IgD-negative memory B cell (primary cell): ENCODE results near the gene LEPROT. TPM values are rescaled to one million over a fixed set of nuclear protein-coding genes. Genes with fewer than 3 reads are reported as not detected.

Experiments used
- H3K27ac Mint-ChIP-seq, 3 donors: one replicate each; pipeline ENCODE4 v1.8.0; 2020 to 2022; ENCODE audit warnings: mild to moderate bottlenecking in 3 of 3, mixed read lengths in 3 of 3, moderate library complexity in 1 of 3
- H3K27me3 Mint-ChIP-seq: one replicate; pipeline ENCODE4 v1.8.0; 2021; ENCODE audit warnings: mixed read lengths
- H3K36me3 Mint-ChIP-seq: one replicate; pipeline ENCODE4 v1.8.0; 2020; ENCODE audit warnings: mild to moderate bottlenecking, mixed read lengths
- H3K4me1 Mint-ChIP-seq, 3 donors: one replicate each; pipeline ENCODE4 v1.8.0; 2020 to 2022; ENCODE audit warnings: mixed read lengths in 3 of 3, mild to moderate bottlenecking in 1 of 3
- H3K4me3 Mint-ChIP-seq, 4 donors: one replicate each; pipeline ENCODE4 v1.8.0; 2020 to 2022; ENCODE audit warnings: mild to moderate bottlenecking in 4 of 4, mixed read lengths in 4 of 4, moderate library complexity in 3 of 4
- H3K9me3 Mint-ChIP-seq, 3 donors: one replicate each; pipeline ENCODE4 v1.8.0; 2020 to 2021; ENCODE audit warnings: mixed read lengths in 3 of 3, mild to moderate bottlenecking in 1 of 3
- polyA plus RNA-seq: library from polyadenylated mRNA; unstranded; fragments of 300-500 nt; fragmentation: Illumina TruSeq; gene quantifications from one replicate; pipeline ENCODE4 v1.2.3, GENCODE V29; 2021

Gene LEPROT
- polyA plus RNA-seq, 1 donor from 2014 or later = 6.9 TPM

GRCh38 chr1:65422241-65423203 is 2.1 kb downstream of the LEPROT start:
- Mint-ChIP-seq H3K27ac (no peak overlapping the region), H3K27me3 (peaks cover under 1% of the 10 kb centered on the region), H3K9me3 (no peaks in the 10 kb centered on the region), H3K4me3 (no peak overlapping the region), H3K36me3 (peaks cover 3% of the 10 kb centered on the region), H3K4me1 (peaks cover 7 to 8% (median 7%) of the 10 kb centered on the region in 3 donors)

- Mint-ChIP-seq H3K36me3 (peaks cover 3% of the 10 kb centered on the region), H3K27ac (peak overlapping the region in 1 of 3 donors; percentile 58), H3K4me3 (no peak overlapping the region), H3K4me1 (peaks cover 3 to 8% (median 7%) of the 10 kb centered on the region in 3 donors), H3K9me3 (no peaks in the 10 kb centered on the region), H3K27me3 (no peaks in the 10 kb centered on the region)
Measured at GRCh38 chr1:65423884-65424572, 3.6 kb downstream of the LEPROT start.

- Mint-ChIP-seq H3K9me3 (no peaks in the 10 kb centered on the region), H3K4me1 (peaks cover 0 to 6% (median 6%) of the 10 kb centered on the region in 3 donors), H3K4me3 (no peak overlapping the region), H3K27me3 (no peaks in the 10 kb centered on the region), H3K27ac (peak overlapping the region in 1 of 3 donors; percentile 58), H3K36me3 (peaks cover 3% of the 10 kb centered on the region)
Measured at GRCh38 chr1:65424573-65424889, 4.1 kb downstream of the LEPROT start.

GRCh38 chr1:65425006-65425405 is 4.5 kb downstream of the LEPROT start:
- H3K27me3 Mint-ChIP-seq = no peaks in the 10 kb centered on the region
- no peaks in the 10 kb centered on the region for H3K9me3 Mint-ChIP-seq
- no peak overlapping the region for H3K27ac Mint-ChIP-seq
- H3K4me1 Mint-ChIP-seq = peaks cover 0 to 3% (median under 1%) of the 10 kb centered on the region in 3 donors
- H3K36me3 Mint-ChIP-seq = peaks cover 4% of the 10 kb centered on the region
- H3K4me3 Mint-ChIP-seq = no peak overlapping the region

DNA sequence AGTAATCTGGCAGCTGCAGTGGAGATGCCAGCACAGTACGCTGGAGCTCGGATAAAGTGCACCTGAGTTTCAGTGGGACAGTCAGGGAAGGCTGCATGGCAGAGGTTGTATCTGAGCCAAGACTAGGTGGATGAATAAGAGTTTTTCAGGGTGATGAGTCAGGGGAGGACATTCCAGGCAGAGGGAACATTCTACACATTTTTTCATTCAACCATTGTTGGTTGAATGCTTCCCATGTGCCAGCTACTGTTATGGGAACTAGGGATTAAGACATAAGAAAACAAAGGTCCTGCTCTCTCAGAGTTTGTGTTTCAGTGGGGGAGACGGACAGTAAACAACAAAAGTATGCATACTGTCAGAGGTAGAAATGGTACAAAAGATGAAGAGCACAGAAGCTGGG is 5.2 kb downstream of the LEPROT start:
- no peaks in the 10 kb centered on the region for H3K9me3 Mint-ChIP-seq
- no peak overlapping the region for H3K27ac Mint-ChIP-seq
- no peaks in the 10 kb centered on the region for H3K27me3 Mint-ChIP-seq
- H3K4me3 Mint-ChIP-seq = no peak overlapping the region
- H3K36me3 Mint-ChIP-seq = peaks cover 5% of the 10 kb centered on the region
- peaks cover 0 to 3% (median 0%) of the 10 kb centered on the region in 3 donors for H3K4me1 Mint-ChIP-seq

GRCh38 chr1:65429078-65429477 is 8.6 kb downstream of the LEPROT start:
- no peaks in the 10 kb centered on the region for H3K27me3 Mint-ChIP-seq
- peaks cover 5% of the 10 kb centered on the region for H3K36me3 Mint-ChIP-seq
- H3K27ac Mint-ChIP-seq = no peak overlapping the region
- no peaks in the 10 kb centered on the region for H3K9me3 Mint-ChIP-seq
- no peak overlapping the region for H3K4me3 Mint-ChIP-seq
- peaks cover 0 to 3% (median 0%) of the 10 kb centered on the region in 3 donors for H3K4me1 Mint-ChIP-seq

GRCh38 chr1:65429806-65430205 is 9.3 kb downstream of the LEPROT start:
- Mint-ChIP-seq H3K4me1 (peaks cover 0 to 3% (median 0%) of the 10 kb centered on the region in 3 donors), H3K27me3 (no peaks in the 10 kb centered on the region), H3K4me3 (no peak overlapping the region), H3K36me3 (peaks cover 8% of the 10 kb centered on the region), H3K9me3 (no peaks in the 10 kb centered on the region), H3K27ac (no peak overlapping the region)

DNA sequence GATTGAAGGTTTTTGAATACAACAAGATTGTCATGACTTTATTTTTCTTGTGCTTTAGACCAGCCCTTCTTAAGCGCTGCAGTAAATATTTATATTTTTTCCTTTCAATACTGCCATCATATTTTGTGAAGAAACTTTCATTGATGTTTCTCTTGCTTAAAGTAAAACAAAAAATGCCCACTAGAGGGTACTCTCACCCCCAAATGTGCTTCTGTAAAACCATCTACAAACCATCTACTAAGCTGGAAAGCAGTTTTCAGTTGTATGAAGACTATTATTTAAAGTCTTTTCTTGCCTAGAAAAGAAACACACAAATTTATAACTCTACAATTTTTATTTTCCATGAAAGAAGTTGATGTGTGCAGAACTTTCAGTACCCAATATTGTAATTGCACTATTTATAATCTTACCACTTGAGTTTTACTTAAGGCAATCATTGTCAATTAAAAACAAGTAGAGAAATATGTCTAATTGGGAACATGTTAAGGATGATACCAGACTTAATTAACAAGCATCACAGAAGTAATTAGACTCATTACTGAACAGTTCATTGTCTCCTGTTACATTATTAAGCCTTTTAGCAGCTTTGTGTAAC is 10.7 kb downstream of the LEPROT start:
- Mint-ChIP-seq H3K36me3 (peaks cover 7% of the 10 kb centered on the region), H3K4me3 (no peak overlapping the region), H3K27ac (no peak overlapping the region), H3K4me1 (peaks cover 0 to 3% (median 0%) of the 10 kb centered on the region in 3 donors), H3K27me3 (no peaks in the 10 kb centered on the region), H3K9me3 (no peaks in the 10 kb centered on the region)

DNA sequence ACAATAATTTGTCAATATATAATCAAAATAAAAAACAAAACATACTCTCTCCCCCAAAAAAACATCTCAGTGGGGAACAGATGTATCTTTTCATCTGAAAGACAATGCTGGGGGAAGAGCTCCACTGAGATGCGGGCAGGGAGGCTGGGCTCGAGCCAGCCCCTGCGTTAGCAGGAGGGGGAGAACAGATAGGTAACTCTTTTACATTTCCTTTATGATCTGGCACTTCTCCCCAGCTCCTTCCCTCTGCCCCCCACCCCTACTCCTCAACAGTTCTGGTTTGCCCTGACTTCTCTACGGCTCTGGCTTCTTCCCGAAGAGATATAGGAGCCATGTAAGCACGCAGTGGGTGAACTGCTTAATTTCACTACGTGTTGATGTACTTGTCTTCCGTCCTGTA is 12.4 kb downstream of the LEPROT start:
- Mint-ChIP-seq H3K27ac (no peak overlapping the region), H3K36me3 (peaks cover 9% of the 10 kb centered on the region), H3K4me3 (no peak overlapping the region), H3K4me1 (peaks cover 0 to 3% (median 0%) of the 10 kb centered on the region in 3 donors), H3K9me3 (no peaks in the 10 kb centered on the region), H3K27me3 (no peaks in the 10 kb centered on the region)

GRCh38 chr1:65434255-65434654 is 13.8 kb downstream of the LEPROT start:
- Mint-ChIP-seq H3K27me3 (no peaks in the 10 kb centered on the region), H3K27ac (no peak overlapping the region), H3K4me3 (no peak overlapping the region), H3K9me3 (no peaks in the 10 kb centered on the region), H3K4me1 (peaks cover 0 to 3% (median 0%) of the 10 kb centered on the region in 3 donors), H3K36me3 (peaks cover 9% of the 10 kb centered on the region)

DNA sequence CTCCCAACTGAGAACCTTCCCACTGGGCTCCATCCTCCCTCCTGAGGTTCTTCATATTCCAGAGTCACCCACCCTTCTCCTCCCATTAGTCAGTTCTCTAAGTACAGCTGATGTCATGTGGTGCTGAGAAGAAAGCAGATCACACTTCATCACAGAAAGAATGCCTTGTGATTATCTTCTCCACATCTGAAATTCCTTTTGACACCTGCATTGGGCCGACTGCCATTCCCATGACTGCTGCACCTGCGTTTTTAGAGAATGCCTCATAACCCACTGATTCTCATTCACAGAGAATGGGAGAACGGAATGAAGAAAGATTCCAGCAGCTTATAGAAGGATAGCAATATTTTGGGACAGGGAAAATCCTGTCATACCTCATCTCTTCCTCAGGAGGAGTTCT is 14.3 kb downstream of the LEPROT start:
- H3K36me3 Mint-ChIP-seq = peaks cover 9% of the 10 kb centered on the region
- H3K4me1 Mint-ChIP-seq = peaks cover 0 to 3% (median 0%) of the 10 kb centered on the region in 3 donors
- no peak overlapping the region for H3K27ac Mint-ChIP-seq
- no peaks in the 10 kb centered on the region for H3K27me3 Mint-ChIP-seq
- H3K9me3 Mint-ChIP-seq = no peaks in the 10 kb centered on the region
- no peak overlapping the region for H3K4me3 Mint-ChIP-seq

DNA sequence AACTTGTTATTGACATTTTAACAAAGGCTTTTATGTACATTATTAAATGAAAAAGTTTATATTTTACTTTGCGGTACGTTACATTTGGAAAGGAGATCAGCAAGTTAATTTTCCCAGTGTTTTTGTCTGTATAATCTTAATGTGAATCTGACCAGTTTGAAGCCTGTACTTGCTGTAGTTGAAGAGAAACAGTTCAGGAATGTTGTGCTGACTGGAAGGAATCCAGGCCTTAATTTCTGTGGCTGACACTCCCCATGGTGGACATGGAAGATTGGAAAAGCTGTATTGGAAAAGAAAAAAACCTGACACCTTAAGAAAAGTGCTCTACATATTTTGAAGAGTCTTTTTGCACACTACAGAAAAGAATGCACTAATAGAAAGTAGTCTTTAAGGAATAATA is 15.5 kb downstream of the LEPROT start:
- no peak overlapping the region for H3K27ac Mint-ChIP-seq

GRCh38 chr1:65437616-65438015 is 17.1 kb downstream of the LEPROT start:
- Mint-ChIP-seq H3K4me3 (no peak overlapping the region), H3K36me3 (peaks cover 6% of the 10 kb centered on the region), H3K27ac (no peak overlapping the region)

More for the DNA sequence above, 15.5 kb downstream of the LEPROT start:
- H3K9me3 Mint-ChIP-seq = no peaks in the 10 kb centered on the region
- H3K4me3 Mint-ChIP-seq = no peak overlapping the region
- H3K36me3 Mint-ChIP-seq = peaks cover 6% of the 10 kb centered on the region
- H3K4me1 Mint-ChIP-seq = peaks cover 0 to 3% (median 0%) of the 10 kb centered on the region in 3 donors
- H3K27me3 Mint-ChIP-seq = peaks cover 3% of the 10 kb centered on the region

DNA sequence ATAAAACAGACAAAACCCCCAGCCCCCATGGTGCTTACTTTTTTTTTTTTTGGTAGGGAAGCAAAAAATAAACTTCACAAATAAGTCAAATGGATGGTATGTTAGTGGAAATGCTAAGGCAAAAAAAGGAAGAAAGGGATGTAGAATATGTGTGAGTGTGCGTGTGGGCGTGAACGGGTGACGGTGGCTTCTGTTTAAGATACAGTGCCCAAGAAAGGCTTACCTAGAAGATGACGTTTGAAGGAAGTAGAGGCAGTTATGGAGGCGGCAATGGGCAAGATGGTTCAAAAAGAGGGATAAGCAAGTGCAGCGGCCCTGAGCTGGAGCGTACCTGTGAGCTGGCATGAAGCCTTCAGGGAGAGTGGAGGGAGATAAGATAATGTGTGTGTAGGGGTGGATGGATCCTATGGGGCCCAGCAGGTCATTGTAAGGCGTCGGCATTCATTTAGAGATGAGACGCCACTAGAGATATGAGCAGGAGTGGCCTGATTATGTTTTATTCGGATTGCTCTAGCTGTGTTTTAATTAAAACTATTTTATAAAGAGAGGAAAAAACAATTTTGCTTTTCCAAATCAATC is 19.9 kb downstream of the LEPROT start:
- H3K36me3 Mint-ChIP-seq = peaks cover 2% of the 10 kb centered on the region
- no peaks in the 10 kb centered on the region for H3K9me3 Mint-ChIP-seq
- peak overlapping the region in 1 of 3 donors; percentile 51 for H3K27ac Mint-ChIP-seq
- H3K4me3 Mint-ChIP-seq = peak overlapping the region in 1 of 4 donors; percentile 76
- no peaks in the 10 kb centered on the region for H3K4me1 Mint-ChIP-seq
- peaks cover 3% of the 10 kb centered on the region for H3K27me3 Mint-ChIP-seq

More at GRCh38 chr1:65437616-65438015, 17.1 kb downstream of the LEPROT start:
- Mint-ChIP-seq H3K4me1 (no peaks in the 10 kb centered on the region), H3K27me3 (peaks cover 3% of the 10 kb centered on the region), H3K9me3 (no peaks in the 10 kb centered on the region)

DNA sequence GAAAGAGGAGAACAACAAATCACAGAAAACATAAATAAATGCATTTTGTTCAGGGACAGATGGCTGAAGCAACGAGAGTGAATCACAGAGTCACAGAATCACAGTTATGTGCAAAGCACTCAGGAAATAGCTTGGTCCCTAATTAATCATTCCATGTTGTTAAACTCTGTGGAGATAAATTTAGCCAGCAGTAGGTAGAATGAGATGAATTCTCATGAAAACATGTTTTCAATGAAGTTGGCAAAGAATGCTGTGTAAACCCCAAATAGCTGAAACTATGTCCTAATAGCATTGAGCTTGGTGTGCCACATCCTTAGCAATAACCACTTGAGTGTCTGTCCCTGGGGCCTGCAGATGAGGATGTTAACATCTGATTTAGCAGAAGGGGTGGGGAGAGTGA is 20.4 kb downstream of the LEPROT start:
- Mint-ChIP-seq H3K27ac (peak overlapping the region in 1 of 3 donors; percentile 51), H3K27me3 (peaks cover 3% of the 10 kb centered on the region), H3K4me1 (no peaks in the 10 kb centered on the region), H3K4me3 (no peak overlapping the region), H3K9me3 (no peaks in the 10 kb centered on the region), H3K36me3 (peaks cover 2% of the 10 kb centered on the region)
